ENCODE measurements around the gene NAPB.

NAPB gene

GRCh38 chr20:23436681-23437080 lies 15.4 kb upstream of the NAPB start:
- H3K4me1 ChIP-seq (ENCODE audit: low read length) = no peaks in the 10 kb centered on the region
- H2AFZ ChIP-seq (ENCODE audit: low read length) = no peak overlapping the region
- no peaks in the 10 kb centered on the region for H3K9me2 ChIP-seq (replicated peaks; ENCODE audit: insufficient read depth, low read length)
- H3K4me2 ChIP-seq (ENCODE audit: low read depth, low read length) = no peak overlapping the region
- H4K20me1 ChIP-seq (ENCODE audit: insufficient read depth, low read length) = no peaks in the 10 kb centered on the region
- TF ChIP-seq CTCF (IDR thresholded peaks at IDR 0.05; ENCODE audit: low read length) (no peak), EZH2phosphoT487 (IDR thresholded peaks at IDR 0.05; ENCODE audit: low read length) (no peak), EZH2 (optimal IDR thresholded peaks at IDR 0.05; ENCODE audit: low read depth, low read length) (no peak)
- H3K79me2 ChIP-seq (ENCODE audit: low read length) = no peaks in the 10 kb centered on the region
- H3K9me3 ChIP-seq (replicated peaks; ENCODE audit: insufficient read depth, low read length) = no peaks in the 10 kb centered on the region
- H3K4me3 ChIP-seq (ENCODE audit: low read length) = no peak overlapping the region
- DNase-seq = no peak
- no peak overlapping the region for H3K27ac ChIP-seq (ENCODE audit: low read length)
- no peaks in the 10 kb centered on the region for H3K27me3 ChIP-seq (replicated peaks; ENCODE audit: insufficient read depth, low read length)
- no peaks in the 10 kb centered on the region for H3F3A ChIP-seq (ENCODE audit: insufficient read depth, low read length)
- H3K36me3 ChIP-seq (replicated peaks; ENCODE audit: insufficient read depth, low read length) = no peaks in the 10 kb centered on the region
- H3K9ac ChIP-seq (ENCODE audit: low read length) = no peak overlapping the region

DNA sequence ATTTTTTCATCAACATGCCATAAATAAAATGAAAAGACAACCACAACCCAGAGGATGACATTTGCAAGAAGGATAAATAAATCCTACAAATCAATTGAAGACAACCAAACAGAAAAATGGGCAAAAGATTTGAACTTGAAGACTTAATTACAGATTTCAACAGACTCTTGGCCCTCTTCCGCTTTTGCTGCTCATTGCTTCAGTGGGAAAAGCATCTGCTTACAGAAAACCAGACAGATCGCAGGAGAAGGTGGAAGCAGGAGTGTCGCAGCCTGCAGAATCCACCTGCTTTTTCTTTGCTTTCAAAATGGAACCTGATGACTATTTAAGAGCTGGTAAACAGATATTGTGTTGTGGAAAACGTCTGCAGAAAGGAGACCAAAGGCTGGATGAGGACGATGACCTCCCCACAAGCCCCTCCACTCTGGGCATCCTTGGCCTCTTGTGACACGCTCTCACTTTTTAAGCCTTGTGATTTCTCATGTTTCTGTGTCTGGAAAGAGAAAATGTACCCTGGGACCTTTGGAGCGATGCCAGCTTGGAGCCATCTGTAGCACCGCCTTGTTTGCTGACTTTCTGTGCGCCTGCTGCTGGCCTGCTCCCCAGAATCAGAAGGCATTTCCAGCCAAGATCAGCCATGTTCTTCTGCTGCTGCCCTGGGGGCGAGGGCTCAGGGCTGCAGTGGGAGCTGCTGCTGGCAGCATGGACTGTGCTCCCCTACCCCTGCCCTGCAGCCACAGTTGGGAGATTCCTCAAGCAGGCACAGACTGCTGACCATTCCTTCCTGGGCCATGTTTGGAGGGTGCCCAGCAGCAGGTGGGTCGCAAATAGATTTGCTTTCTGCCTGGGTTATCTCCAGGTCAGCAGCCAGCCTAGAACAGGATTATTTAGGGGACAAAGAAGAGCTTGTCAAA lies 14.6 kb upstream of the NAPB start:
- TF ChIP-seq EZH2phosphoT487 (IDR thresholded peaks at IDR 0.05; ENCODE audit: low read length) (no peak), CTCF (IDR thresholded peaks at IDR 0.05; ENCODE audit: low read length) (no peak), EZH2 (optimal IDR thresholded peaks at IDR 0.05; ENCODE audit: low read depth, low read length) (no peak)
- Histone ChIP-seq H3K9ac (ENCODE audit: low read length) (no peak overlapping the region), H4K20me1 (ENCODE audit: insufficient read depth, low read length) (no peaks in the 10 kb centered on the region)

GRCh38 chr20:23434521-23435313 lies 13.4 kb upstream of the NAPB start:
- Histone ChIP-seq H3K27ac (ENCODE audit: low read length) (no peak overlapping the region), H3K4me2 (ENCODE audit: low read depth, low read length) (no peak overlapping the region), H4K20me1 (ENCODE audit: insufficient read depth, low read length) (no peaks in the 10 kb centered on the region), H3K9me3 (replicated peaks; ENCODE audit: insufficient read depth, low read length) (no peaks in the 10 kb centered on the region), H3F3A (ENCODE audit: insufficient read depth, low read length) (no peaks in the 10 kb centered on the region), H3K9me2 (replicated peaks; ENCODE audit: insufficient read depth, low read length) (no peaks in the 10 kb centered on the region), H3K27me3 (replicated peaks; ENCODE audit: insufficient read depth, low read length) (no peaks in the 10 kb centered on the region), H3K79me2 (ENCODE audit: low read length) (no peaks in the 10 kb centered on the region), H3K4me1 (ENCODE audit: low read length) (no peaks in the 10 kb centered on the region), H3K36me3 (replicated peaks; ENCODE audit: insufficient read depth, low read length) (no peaks in the 10 kb centered on the region), H3K4me3 (ENCODE audit: low read length) (no peak overlapping the region), H2AFZ (ENCODE audit: low read length) (no peak overlapping the region), H3K9ac (ENCODE audit: low read length) (no peak overlapping the region)
- TF ChIP-seq CTCF (IDR thresholded peaks at IDR 0.05; ENCODE audit: low read length) (no peak), EZH2phosphoT487 (IDR thresholded peaks at IDR 0.05; ENCODE audit: low read length) (no peak), EZH2 (optimal IDR thresholded peaks at IDR 0.05; ENCODE audit: low read depth, low read length) (no peak)
- no peak for DNase-seq

More for the DNA sequence above, 14.6 kb upstream of the NAPB start:
- H3K4me2 ChIP-seq (ENCODE audit: low read depth, low read length) = no peak overlapping the region
- no peaks in the 10 kb centered on the region for H3K79me2 ChIP-seq (ENCODE audit: low read length)
- no peaks in the 10 kb centered on the region for H3K36me3 ChIP-seq (replicated peaks; ENCODE audit: insufficient read depth, low read length)
- H2AFZ ChIP-seq (ENCODE audit: low read length) = no peak overlapping the region
- no peaks in the 10 kb centered on the region for H3F3A ChIP-seq (ENCODE audit: insufficient read depth, low read length)
- DNase-seq = no peak
- no peaks in the 10 kb centered on the region for H3K9me2 ChIP-seq (replicated peaks; ENCODE audit: insufficient read depth, low read length)
- no peaks in the 10 kb centered on the region for H3K9me3 ChIP-seq (replicated peaks; ENCODE audit: insufficient read depth, low read length)
- no peak overlapping the region for H3K4me3 ChIP-seq (ENCODE audit: low read length)
- no peak overlapping the region for H3K27ac ChIP-seq (ENCODE audit: low read length)
- no peaks in the 10 kb centered on the region for H3K4me1 ChIP-seq (ENCODE audit: low read length)
- H3K27me3 ChIP-seq (replicated peaks; ENCODE audit: insufficient read depth, low read length) = no peaks in the 10 kb centered on the region

Data from MM.1S (cell line).